ENCODE results near the gene CCDC24. TPM values are rescaled to one million over a fixed set of nuclear protein-coding genes. Genes with fewer than 3 reads are reported as not detected.

The CCDC24 gene
- total RNA-seq, 1 donor from 2014 or later = 14.5 TPM

DNA sequence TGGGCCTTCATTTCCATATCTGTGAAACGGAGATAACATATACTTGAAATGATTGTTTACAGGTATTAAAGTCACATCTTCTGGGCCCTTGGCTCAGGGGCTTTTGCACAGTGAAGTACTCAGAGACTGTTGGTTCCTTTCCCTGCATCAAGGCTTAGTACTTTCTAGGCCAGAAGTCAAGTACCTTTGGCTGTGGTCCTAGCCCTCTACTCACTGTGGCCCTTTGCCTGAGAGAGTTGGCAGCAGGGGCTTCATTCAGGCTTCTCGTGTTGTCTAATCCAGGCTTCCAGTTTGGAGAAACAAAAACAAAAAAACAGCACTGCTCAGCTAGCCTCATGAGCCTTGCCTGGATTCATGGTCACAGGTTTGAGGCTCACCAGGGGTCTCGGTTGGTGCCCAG is 29.7 kb upstream of the CCDC24 start:
- DNase-seq (ENCODE audit: extremely low spot score in 2 of 2) = no peak
- intact Hi-C loops (cut with DNase I) = no loop called here

DNA sequence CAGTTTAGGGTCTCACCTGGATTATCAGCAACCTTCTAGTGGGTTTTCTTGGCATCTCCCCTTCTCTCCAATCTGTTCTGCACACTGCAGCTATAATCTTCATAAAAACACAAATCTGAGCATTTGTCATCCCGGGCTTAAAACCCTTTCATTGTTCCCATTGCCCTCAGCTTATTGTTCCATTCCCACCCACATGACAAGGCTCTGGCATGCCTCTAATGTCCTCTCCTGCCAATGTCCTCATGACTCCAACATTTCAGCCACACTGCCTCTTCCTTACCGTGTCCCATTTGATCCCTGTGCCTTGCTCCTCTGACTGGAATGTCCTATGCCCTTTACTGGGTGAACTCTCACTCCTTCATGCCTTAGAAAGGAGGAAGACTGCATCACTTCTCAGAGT is 29.1 kb upstream of the CCDC24 start:
- H3K27ac ChIP-seq = no peak overlapping the region
- intact Hi-C loops (cut with DNase I) = no loop called here
- no peaks in the 10 kb centered on the region for H3K9me3 ChIP-seq
- no peak for TF ChIP-seq POLR2AphosphoS5 (IDR thresholded peaks at IDR 0.05; ENCODE audit: insufficient read depth in 1 of 2, low read depth in 1 of 2)
- TF ChIP-seq, protein P1, sequence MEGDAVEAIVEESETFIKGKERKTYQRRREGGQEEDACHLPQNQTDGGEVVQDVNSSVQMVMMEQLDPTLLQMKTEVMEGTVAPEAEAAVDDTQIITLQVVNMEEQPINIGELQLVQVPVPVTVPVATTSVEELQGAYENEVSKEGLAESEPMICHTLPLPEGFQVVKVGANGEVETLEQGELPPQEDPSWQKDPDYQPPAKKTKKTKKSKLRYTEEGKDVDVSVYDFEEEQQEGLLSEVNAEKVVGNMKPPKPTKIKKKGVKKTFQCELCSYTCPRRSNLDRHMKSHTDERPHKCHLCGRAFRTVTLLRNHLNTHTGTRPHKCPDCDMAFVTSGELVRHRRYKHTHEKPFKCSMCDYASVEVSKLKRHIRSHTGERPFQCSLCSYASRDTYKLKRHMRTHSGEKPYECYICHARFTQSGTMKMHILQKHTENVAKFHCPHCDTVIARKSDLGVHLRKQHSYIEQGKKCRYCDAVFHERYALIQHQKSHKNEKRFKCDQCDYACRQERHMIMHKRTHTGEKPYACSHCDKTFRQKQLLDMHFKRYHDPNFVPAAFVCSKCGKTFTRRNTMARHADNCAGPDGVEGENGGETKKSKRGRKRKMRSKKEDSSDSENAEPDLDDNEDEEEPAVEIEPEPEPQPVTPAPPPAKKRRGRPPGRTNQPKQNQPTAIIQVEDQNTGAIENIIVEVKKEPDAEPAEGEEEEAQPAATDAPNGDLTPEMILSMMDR (IDR thresholded peaks at IDR 0.05) = no peak
- no peak for TF ChIP-seq POLR2A (IDR thresholded peaks at IDR 0.05)
- no peaks in the 10 kb centered on the region for H3K27me3 ChIP-seq
- H3K36me3 ChIP-seq = peaks cover 0 to 36% of the 10 kb centered on the region in 2 donors
- DNase-seq (ENCODE audit: extremely low spot score in 2 of 2) = no peak
- no peak overlapping the region for H3K4me3 ChIP-seq
- no peaks in the 10 kb centered on the region for H3K4me1 ChIP-seq

More for the DNA sequence above, 29.7 kb upstream of the CCDC24 start:
- TF ChIP-seq POLR2AphosphoS5 (IDR thresholded peaks at IDR 0.05; ENCODE audit: insufficient read depth in 1 of 2, low read depth in 1 of 2) (no peak), POLR2A (IDR thresholded peaks at IDR 0.05) (no peak)
- TF ChIP-seq, protein P1 (IDR thresholded peaks at IDR 0.05) = no peak
- Histone ChIP-seq H3K36me3 (peaks cover 0 to 42% of the 10 kb centered on the region in 2 donors), H3K27ac (no peak overlapping the region), H3K27me3 (no peaks in the 10 kb centered on the region), H3K9me3 (no peaks in the 10 kb centered on the region), H3K4me1 (no peaks in the 10 kb centered on the region), H3K4me3 (no peak overlapping the region)

DNA sequence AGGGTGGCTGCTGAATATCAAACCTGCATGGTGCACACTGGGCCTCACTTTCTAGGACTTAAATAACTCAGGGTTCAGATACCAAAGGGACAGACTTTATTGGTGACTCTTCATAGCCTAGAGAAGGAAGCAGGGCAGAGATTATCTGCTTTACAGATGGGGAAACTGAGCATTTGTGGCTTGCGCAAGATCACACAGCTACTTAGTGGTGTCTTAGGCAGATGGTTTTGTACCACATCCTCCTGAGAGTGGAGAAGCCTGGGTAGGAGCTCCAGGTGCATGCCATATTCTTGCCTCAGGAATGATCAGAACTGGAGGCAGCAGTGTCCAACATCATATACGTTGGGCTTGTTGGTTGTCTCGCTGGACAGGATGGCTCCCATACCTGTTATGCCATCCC is 28.4 kb upstream of the CCDC24 start:
- Histone ChIP-seq H3K4me3 (no peak overlapping the region), H3K9me3 (no peaks in the 10 kb centered on the region), H3K36me3 (peaks cover 0 to 29% of the 10 kb centered on the region in 2 donors), H3K27me3 (no peaks in the 10 kb centered on the region), H3K27ac (no peak overlapping the region), H3K4me1 (no peaks in the 10 kb centered on the region)
- DNase-seq (ENCODE audit: extremely low spot score in 2 of 2) = no peak
- intact Hi-C loops (cut with DNase I) = no loop called here
- TF ChIP-seq POLR2A (IDR thresholded peaks at IDR 0.05) (no peak), POLR2AphosphoS5 (IDR thresholded peaks at IDR 0.05; ENCODE audit: insufficient read depth in 1 of 2, low read depth in 1 of 2) (no peak)
- TF ChIP-seq, protein P1 (IDR thresholded peaks at IDR 0.05) = no peak

DNA sequence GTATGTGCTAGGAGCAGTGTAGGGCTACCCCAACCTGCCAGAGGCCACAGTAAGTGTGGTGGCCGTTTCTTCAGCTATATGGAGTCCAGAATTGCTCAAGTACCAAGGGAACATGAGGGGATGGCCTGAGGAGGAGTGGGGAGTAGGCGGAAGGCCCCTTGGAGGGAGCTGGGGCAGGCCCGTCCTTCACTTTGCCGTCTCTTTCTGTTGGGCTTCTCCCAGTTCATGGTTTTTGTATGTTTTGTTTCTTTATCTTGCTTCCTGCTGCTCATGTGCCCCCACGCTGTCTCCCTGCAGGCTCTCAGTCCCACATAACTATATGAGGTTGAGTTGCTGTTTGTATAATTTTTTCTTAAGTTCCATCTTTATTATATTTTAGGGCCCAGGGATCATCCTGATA is 27.5 kb upstream of the CCDC24 start:
- TF ChIP-seq, protein P1 (IDR thresholded peaks at IDR 0.05) = no peak
- TF ChIP-seq POLR2AphosphoS5 (IDR thresholded peaks at IDR 0.05; ENCODE audit: insufficient read depth in 1 of 2, low read depth in 1 of 2) (no peak), POLR2A (IDR thresholded peaks at IDR 0.05) (no peak)
- Histone ChIP-seq H3K4me1 (no peaks in the 10 kb centered on the region), H3K27ac (no peak overlapping the region), H3K9me3 (no peaks in the 10 kb centered on the region), H3K36me3 (peaks cover 0 to 20% of the 10 kb centered on the region in 2 donors), H3K27me3 (no peaks in the 10 kb centered on the region), H3K4me3 (no peak overlapping the region)
- intact Hi-C loops (cut with DNase I) = no loop called here
- DNase-seq (ENCODE audit: extremely low spot score in 2 of 2) = no peak

DNA sequence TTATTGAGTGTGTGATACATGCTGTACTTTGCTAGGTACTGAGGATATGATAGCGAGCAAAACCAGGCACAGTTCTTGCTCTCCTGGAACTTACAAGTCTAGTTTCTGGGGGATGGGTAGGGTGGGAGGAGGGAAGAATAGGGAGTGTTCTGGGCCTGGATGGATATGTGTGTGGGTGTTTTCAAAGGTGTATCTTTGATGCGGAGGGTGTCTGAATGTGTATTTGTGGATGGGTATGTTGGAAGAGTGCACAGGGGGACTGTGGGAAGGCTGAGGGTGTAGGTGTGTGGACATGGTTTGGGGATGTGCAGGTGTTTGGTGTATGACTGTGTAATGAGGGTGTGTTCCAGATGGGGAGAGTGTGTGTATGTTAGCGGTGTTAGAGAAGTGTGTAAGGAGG is 26.1 kb upstream of the CCDC24 start:
- TF ChIP-seq POLR2AphosphoS5 (IDR thresholded peaks at IDR 0.05; ENCODE audit: insufficient read depth in 1 of 2, low read depth in 1 of 2) (no peak), POLR2A (IDR thresholded peaks at IDR 0.05) (no peak)
- TF ChIP-seq, protein P1 (IDR thresholded peaks at IDR 0.05) = no peak
- H3K4me3 ChIP-seq = no peak overlapping the region
- no peaks in the 10 kb centered on the region for H3K9me3 ChIP-seq
- intact Hi-C loops (cut with DNase I) = no loop called here
- DNase-seq (ENCODE audit: extremely low spot score in 2 of 2) = no peak
- no peak overlapping the region for H3K27ac ChIP-seq
- H3K4me1 ChIP-seq = peaks cover 4% of the 10 kb centered on the region
- H3K36me3 ChIP-seq = peaks cover 0 to 8% of the 10 kb centered on the region in 2 donors
- H3K27me3 ChIP-seq = no peaks in the 10 kb centered on the region
